ENCODE results near the gene CFAP68.

DNA sequence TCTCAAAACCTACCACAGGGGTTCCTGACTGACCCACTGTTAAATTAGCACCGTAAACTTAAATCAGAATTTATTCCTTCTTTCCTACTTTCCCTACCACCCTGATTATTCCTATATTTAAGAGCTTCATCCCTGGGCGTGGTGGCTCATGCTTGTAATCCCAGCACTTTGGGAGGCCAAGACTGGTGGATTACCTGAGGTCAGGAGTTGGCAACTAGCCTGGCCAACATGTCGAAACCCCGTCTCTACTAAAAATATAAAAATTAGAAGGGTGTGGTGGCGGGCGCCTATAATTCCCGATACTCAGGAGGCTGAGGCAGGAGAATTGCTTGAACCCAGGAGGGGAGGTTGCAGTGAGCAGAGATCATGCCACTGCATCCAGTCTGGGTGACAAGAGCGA lies 28.3 kb upstream of the CFAP68 start:
- TF ChIP-seq, protein P1, sequence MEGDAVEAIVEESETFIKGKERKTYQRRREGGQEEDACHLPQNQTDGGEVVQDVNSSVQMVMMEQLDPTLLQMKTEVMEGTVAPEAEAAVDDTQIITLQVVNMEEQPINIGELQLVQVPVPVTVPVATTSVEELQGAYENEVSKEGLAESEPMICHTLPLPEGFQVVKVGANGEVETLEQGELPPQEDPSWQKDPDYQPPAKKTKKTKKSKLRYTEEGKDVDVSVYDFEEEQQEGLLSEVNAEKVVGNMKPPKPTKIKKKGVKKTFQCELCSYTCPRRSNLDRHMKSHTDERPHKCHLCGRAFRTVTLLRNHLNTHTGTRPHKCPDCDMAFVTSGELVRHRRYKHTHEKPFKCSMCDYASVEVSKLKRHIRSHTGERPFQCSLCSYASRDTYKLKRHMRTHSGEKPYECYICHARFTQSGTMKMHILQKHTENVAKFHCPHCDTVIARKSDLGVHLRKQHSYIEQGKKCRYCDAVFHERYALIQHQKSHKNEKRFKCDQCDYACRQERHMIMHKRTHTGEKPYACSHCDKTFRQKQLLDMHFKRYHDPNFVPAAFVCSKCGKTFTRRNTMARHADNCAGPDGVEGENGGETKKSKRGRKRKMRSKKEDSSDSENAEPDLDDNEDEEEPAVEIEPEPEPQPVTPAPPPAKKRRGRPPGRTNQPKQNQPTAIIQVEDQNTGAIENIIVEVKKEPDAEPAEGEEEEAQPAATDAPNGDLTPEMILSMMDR (IDR thresholded peaks at IDR 0.05 in 2 of 3, conservative IDR thresholded peaks at IDR 0.05 in 1 of 3; ENCODE audit: insufficient read depth in 2 of 3, low read depth in 1 of 3, low read length in 3 of 3) = no peak
- TF ChIP-seq, protein P2, sequence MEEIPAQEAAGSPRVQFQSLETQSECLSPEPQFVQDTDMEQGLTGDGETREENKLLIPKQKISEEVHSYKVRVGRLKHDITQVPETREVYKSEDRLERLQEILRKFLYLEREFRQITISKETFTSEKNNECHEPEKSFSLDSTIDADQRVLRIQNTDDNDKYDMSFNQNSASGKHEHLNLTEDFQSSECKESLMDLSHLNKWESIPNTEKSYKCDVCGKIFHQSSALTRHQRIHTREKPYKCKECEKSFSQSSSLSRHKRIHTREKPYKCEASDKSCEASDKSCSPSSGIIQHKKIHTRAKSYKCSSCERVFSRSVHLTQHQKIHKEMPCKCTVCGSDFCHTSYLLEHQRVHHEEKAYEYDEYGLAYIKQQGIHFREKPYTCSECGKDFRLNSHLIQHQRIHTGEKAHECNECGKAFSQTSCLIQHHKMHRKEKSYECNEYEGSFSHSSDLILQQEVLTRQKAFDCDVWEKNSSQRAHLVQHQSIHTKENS (CRISPR knock-in tag; IDR thresholded peaks at IDR 0.05) = no peak
- TF ChIP-seq NR1H2 (CRISPR knock-in tag; IDR thresholded peaks at IDR 0.05) (no peak), TEAD1 (CRISPR knock-in tag; IDR thresholded peaks at IDR 0.05) (no peak), TAF9B (IDR thresholded peaks at IDR 0.05; ENCODE audit: partially characterized antibody) (no peak), IRF2 (CRISPR knock-in tag; IDR thresholded peaks at IDR 0.05) (no peak), BHLHE40 (IDR thresholded peaks at IDR 0.05; ENCODE audit: low read length) (no peak), PHF20 (IDR thresholded peaks at IDR 0.05; ENCODE audit: partially characterized antibody) (no peak), SP2 (IDR thresholded peaks at IDR 0.05; ENCODE audit: extremely low read depth, low read depth, low read length, poor library complexity, severe bottlenecking) (no peak), CBX5 (IDR thresholded peaks at IDR 0.05; ENCODE audit: borderline replicate concordance, low read depth) (no peak), GATAD2A (IDR thresholded peaks at IDR 0.05) (no peak)
- TF ChIP-seq, protein P3, sequence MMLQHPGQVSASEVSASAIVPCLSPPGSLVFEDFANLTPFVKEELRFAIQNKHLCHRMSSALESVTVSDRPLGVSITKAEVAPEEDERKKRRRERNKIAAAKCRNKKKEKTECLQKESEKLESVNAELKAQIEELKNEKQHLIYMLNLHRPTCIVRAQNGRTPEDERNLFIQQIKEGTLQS (IDR thresholded peaks at IDR 0.05) = no peak
- TF ChIP-seq, protein P3 (CRISPR knock-in tag; conservative IDR thresholded peaks at IDR 0.05) = no peak
- TF ChIP-seq, protein P4, sequence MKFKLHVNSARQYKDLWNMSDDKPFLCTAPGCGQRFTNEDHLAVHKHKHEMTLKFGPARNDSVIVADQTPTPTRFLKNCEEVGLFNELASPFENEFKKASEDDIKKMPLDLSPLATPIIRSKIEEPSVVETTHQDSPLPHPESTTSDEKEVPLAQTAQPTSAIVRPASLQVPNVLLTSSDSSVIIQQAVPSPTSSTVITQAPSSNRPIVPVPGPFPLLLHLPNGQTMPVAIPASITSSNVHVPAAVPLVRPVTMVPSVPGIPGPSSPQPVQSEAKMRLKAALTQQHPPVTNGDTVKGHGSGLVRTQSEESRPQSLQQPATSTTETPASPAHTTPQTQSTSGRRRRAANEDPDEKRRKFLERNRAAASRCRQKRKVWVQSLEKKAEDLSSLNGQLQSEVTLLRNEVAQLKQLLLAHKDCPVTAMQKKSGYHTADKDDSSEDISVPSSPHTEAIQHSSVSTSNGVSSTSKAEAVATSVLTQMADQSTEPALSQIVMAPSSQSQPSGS (CRISPR knock-in tag; IDR thresholded peaks at IDR 0.05) = no peak
- TF ChIP-seq, protein P5, sequence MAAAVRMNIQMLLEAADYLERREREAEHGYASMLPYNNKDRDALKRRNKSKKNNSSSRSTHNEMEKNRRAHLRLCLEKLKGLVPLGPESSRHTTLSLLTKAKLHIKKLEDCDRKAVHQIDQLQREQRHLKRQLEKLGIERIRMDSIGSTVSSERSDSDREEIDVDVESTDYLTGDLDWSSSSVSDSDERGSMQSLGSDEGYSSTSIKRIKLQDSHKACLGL (CRISPR knock-in tag; IDR thresholded peaks at IDR 0.05; ENCODE audit: borderline replicate concordance, poor library complexity, severe bottlenecking) = no peak
